GOT3 (cell line): ENCODE results near the gene ATP8A2.

Experiments
- DNase-seq: peaks from one replicate; lab custom pipeline; 2025; ENCODE audit warnings: mixed read lengths; lab: John Stamatoyannopoulos, UW

The ATP8A2 gene

DNA sequence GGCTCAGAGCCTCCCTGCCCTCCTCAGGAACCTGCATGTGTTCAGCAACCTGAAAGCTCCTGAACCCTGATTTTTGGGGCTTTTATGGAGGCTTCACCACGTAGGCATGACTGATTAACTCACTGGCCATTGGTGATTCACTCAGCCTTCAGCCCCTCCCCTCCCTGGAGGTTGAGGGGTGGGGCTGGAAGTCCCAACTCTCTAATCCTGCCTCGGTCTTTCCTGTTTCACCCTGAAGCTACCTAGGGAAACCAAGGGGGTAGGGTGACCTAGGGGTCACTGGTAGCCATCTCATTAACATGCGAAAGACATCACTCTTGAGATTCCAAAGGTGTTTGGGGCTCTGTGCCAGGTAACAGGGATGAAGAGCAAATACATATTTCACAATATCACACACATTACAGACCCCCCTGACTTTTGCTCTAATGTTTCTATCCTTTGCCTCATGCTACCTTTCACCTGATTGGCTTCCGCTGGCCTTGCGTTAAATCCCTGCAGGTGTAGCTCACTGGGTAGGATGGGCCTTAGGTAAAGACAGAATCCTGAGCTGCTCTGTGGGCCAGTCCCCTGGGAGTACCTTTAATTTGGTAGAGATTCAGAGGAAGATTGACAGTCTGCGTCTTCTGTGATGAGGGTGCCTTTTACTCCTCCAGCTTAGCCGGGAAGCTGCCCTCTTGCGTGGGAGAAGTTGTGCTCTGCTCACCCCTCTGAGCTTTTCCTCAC lies 260.6 kb downstream of the ATP8A2 start:
- DNase-seq, result no peak

- DNase-seq, result no peak
These were observed 261.3 kb downstream of the ATP8A2 start for GRCh38 chr13:25633093-25633492.

DNA sequence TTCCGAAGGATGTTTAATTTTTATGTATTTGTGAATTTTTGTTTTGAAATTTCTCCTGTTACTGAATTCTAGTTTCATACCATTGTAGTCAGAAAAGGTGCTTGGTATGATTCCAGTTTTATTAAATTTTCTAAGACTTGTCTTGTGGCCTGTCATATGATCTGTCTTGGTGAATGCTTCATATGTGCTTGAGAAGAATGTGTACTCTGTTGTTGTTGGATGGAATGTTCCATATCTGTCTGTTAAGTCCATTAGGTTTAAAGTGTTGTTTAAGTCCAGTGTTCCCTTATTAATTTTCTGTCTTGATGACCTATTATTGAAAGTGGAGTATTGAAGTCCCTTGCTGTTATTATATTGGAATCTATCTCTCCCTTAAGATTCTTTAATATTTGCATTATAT lies 273.9 kb downstream of the ATP8A2 start:
- no peak for DNase-seq

GRCh38 chr13:25649001-25649633 lies 277.3 kb downstream of the ATP8A2 start:
- no peak for DNase-seq

DNA sequence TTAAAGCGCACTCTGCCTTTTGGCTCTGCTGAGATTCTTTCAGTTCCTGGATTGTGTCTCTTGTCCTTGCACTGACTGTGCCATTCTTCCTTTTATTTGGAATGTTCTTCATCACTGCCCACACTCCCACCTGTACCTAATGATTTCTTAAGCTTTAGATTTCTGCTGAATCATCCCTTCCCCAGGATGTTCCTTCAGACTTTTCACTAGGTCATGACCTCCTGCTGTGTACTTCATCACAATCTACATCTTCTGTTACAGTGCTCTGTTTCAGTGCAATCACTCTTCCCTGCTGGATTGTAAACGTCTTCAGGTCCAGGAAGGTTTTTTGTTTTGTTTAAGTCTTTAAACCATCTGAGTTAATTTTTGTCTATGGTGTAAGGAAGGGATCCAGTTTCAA lies 281.0 kb downstream of the ATP8A2 start:
- no peak for DNase-seq

GRCh38 chr13:25654322-25654721 lies 282.5 kb downstream of the ATP8A2 start:
- DNase-seq, result no peak

DNA sequence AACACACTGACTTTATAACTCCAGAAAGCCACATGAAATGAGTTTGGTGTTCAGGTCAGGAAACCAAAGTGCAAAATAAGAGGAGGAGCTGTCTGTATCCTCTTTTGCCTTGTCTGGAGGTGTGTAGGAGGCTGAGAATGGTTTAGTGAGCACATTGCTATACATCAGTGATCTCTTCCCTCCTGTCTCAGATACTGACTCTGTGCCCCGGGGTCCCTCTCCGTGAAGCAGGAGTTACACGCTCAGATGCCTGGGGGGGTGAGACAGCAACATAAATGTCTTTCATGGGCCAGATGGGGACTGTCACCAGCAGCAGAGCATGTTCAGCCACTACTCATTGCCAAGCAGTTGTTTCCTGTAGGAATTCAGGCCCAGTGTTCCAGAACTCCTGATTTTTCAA lies 285.4 kb downstream of the ATP8A2 start:
- no peak for DNase-seq

- DNase-seq, result no peak
These were observed 287.5 kb downstream of the ATP8A2 start for GRCh38 chr13:25659091-25659795.

GRCh38 chr13:25660996-25661395 lies 289.2 kb downstream of the ATP8A2 start:
- no peak for DNase-seq

DNA sequence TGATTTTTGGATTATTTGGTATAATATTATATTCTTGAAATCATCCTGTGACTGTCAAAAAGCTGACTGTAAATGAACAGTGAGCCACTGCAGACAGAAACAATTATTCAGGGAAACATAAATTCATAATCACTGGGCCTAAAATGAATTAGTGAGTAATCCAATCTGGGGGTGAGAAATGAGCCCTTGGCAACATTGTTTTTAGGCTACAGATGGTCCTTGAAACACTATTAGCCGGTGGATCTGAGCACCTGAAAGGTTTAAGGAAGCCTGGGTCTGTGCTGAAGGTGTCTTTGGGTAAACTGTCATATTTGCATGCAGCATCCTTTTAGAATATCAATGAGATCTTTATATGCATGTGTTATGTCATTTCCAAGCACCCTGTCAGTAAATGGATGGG lies 290.7 kb downstream of the ATP8A2 start:
- DNase-seq, result no peak

DNA sequence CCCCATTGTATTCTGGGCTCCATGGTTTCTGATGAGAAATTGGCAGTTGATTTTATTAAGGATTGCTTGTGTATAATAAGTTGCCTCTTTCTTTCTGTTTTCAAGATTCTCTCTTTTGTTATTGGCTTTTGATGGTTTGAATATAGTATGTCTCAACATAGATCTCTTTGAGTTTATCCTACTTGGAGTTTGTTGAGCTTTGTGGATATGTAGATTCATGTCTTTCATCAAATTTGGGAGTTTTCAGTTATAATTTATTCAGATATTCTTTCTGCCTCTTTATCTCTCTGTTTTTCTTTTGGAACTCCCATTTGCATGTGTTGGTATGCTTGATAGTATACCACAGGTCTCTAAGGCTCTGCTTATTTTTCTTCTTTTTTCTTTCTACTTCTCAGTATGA lies 296.6 kb downstream of the ATP8A2 start:
- DNase-seq, result no peak

DNA sequence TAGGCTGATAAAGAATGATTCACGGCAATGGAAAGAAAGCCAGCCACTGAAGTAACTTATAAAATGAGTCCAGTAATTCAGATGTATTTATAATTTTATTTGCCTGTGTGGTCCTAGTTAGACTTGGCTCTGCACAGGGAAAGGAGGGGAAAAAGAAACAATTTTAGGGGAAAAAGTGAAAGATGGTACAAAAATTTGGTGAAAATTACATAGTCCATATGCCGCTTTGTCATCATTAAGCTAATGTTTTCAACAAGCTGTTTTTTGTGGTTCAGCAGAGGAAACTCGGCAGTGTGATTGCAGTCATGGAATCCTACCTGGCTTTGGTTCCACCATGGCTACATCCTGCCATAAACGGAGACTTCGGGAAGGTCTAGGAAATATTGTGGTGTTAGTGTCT lies 301.9 kb downstream of the ATP8A2 start:
- no peak for DNase-seq

DNA sequence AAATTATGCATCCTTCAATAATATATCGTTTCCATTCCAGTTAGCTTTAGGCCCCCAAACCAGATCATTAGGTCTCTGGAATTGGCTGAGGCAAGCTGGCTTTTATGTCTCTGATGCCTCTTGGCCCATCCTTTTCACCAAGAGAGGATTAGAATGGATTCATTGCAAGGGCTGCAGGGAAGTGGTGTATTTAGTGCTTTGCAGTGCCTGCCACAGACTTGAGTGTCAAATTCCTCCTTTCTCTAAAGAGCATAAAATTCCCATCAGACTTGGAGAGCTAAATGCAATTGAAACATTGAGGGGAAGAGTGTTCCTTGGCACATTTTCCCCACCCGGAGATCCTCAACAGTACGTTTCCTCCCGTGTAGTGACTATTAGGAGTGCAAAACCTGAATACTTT lies 302.6 kb downstream of the ATP8A2 start:
- DNase-seq, result no peak

GRCh38 chr13:25675060-25675459 lies 303.3 kb downstream of the ATP8A2 start:
- no peak for DNase-seq

DNA sequence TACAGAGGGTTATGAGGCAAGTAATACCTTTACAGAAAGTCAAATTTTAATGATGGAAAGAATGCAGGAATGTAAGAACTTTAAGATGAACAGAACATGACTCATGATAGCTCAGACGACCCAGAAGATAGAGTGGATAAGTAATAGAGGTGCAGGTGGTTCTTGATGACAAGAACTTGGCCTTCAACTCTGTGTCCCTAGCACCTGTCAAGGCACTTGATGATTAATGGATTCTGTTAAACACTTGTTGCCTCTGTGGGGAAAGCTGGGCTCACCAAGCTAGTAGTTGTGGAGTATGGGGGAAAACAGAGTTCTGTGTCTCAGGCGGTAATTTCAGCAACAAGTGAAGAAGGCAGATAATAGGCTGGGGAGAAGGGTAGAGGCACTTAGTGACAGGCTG lies 306.2 kb downstream of the ATP8A2 start:
- DNase-seq, result no peak

DNA sequence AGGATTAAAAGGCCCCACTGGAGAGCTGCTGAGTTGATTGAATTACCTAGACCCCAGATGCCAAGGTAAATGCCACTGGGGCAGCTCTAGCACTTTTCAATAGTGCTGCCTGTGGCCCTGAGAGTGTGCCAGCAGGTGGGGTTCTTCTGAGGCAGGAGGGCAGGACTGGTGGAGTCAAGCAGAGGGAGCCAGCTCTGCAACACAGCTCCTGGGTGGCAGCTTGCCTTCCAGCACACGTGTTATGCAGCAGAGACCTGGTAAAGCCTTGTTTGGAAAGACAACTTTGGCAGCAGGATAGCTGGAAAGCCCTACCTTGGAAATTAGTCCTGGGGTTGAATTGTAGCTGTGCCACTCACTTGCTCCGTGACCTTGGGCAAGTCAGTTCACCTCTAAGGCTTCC lies 306.6 kb downstream of the ATP8A2 start:
- no peak for DNase-seq

DNA sequence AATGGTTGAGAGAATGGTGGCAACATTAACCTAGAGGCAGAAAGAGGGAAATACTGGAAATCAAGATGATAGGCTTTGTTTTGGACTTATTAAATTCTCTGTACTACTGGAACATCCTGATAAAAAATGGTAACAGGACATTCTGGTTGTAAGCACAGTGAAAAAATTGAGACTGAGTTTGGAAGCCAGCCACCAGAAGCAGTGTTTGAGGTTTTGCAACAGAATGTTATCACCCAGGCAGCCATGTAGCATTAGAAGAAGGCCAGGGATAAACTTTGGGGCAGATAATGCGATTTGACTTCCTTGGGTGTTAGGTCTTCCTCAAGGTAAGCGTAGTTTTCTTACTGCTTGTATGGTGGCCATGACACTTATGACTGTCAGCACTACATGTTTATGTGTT lies 307.4 kb downstream of the ATP8A2 start:
- DNase-seq, result no peak

DNA sequence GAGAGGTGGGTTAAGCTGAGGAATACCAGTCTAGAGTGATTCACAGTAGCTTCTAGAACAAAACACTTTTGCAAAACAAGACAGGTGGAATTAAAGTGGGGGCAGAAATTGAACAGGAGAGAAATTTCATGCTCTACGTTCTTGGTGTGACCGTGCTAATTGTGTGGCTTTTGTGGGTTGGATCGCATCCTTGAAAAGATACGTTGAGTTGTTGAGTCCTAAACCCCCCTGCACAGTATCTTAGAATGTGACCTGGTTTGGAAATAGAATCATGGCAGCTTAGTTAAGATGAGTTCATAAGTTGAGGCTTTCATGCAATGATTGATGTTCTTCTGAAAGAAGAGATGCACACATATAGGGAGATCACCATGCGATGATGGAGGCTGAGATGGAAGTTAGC lies 308.2 kb downstream of the ATP8A2 start:
- DNase-seq, result no peak

- no peak for DNase-seq
These were observed 310.5 kb downstream of the ATP8A2 start for GRCh38 chr13:25682276-25682675.

GRCh38 chr13:25683056-25683455 lies 311.3 kb downstream of the ATP8A2 start:
- no peak for DNase-seq

GRCh38 chr13:25683662-25684370 lies 312.0 kb downstream of the ATP8A2 start:
- no peak for DNase-seq

GRCh38 chr13:25684491-25684890 lies 312.7 kb downstream of the ATP8A2 start:
- no peak for DNase-seq
